ENCODE data around the gene RNF141. TPM values are rescaled to one million over a fixed set of nuclear protein-coding genes. Genes with fewer than 3 reads are reported as not detected.

The RNF141 gene
- total RNA-seq, 1 donor from 2014 or later: 31.2 TPM

DNA sequence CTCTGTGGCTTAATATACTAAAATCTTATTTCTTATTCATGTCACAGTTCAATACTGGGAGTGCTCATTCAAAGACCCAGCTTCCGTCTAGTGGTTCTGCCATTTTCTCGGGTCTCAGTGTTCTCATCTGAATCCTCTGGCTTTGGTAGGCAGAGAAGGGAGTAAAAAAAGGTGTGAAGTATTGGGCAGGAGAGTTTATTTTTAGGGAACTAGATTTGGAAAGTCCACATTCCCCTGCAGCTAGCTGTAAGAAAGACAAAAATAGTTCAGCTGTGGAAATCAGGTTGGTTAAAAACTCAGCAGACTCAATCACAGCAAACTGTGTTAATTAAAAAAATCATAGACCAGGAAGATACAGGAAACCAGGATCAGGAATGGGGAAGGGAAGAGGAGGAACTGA lies 31.5 kb upstream of the RNF141 start:
- TF ChIP-seq, protein P1, sequence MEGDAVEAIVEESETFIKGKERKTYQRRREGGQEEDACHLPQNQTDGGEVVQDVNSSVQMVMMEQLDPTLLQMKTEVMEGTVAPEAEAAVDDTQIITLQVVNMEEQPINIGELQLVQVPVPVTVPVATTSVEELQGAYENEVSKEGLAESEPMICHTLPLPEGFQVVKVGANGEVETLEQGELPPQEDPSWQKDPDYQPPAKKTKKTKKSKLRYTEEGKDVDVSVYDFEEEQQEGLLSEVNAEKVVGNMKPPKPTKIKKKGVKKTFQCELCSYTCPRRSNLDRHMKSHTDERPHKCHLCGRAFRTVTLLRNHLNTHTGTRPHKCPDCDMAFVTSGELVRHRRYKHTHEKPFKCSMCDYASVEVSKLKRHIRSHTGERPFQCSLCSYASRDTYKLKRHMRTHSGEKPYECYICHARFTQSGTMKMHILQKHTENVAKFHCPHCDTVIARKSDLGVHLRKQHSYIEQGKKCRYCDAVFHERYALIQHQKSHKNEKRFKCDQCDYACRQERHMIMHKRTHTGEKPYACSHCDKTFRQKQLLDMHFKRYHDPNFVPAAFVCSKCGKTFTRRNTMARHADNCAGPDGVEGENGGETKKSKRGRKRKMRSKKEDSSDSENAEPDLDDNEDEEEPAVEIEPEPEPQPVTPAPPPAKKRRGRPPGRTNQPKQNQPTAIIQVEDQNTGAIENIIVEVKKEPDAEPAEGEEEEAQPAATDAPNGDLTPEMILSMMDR (IDR thresholded peaks at IDR 0.05; ENCODE audit: insufficient read depth, low read depth, low read length): no peak
- TF ChIP-seq EZH2 (IDR thresholded peaks at IDR 0.05; ENCODE audit: insufficient read depth, low read length): no peak
- H3K4me1 Mint-ChIP-seq (ENCODE audit: low read depth, unreplicated experiment): peaks cover 15% of the 10 kb centered on the region
- no peaks in the 10 kb centered on the region for H3K36me3 Mint-ChIP-seq (ENCODE audit: low read depth, unreplicated experiment)
- Histone ChIP-seq H2AFZ (ENCODE audit: low read depth, low read length) (no peak overlapping the region), H3K4me1 (ENCODE audit: insufficient read depth, low read length) (peaks cover 8% of the 10 kb centered on the region), H3K27ac (ENCODE audit: low read depth, low read length) (no peak overlapping the region), H3K27me3 (ENCODE audit: insufficient read depth, low read length) (no peaks in the 10 kb centered on the region), H3K9ac (ENCODE audit: low read length) (no peak overlapping the region), H3K36me3 (ENCODE audit: insufficient read depth, low read length) (no peaks in the 10 kb centered on the region), H3K4me2 (ENCODE audit: low read length) (no peak overlapping the region), H3K9me3 (ENCODE audit: insufficient read depth, low read depth, low read length) (no peaks in the 10 kb centered on the region), H3K79me2 (ENCODE audit: insufficient read depth, low read length) (no peaks in the 10 kb centered on the region), H4K20me1 (ENCODE audit: insufficient read depth, low read length) (no peaks in the 10 kb centered on the region), H3K4me3 (ENCODE audit: insufficient read depth, low read depth, low read length) (no peak overlapping the region)
- no peak overlapping the region for H3K27ac Mint-ChIP-seq (ENCODE audit: unreplicated experiment)
- FAIRE-seq (no peak), DNase-seq (ENCODE audit: low read depth) (no peak)
- H3K9me3 Mint-ChIP-seq (ENCODE audit: unreplicated experiment): peaks cover 2% of the 10 kb centered on the region
- H3K27me3 Mint-ChIP-seq (ENCODE audit: low read depth, unreplicated experiment): no peaks in the 10 kb centered on the region
- no peak overlapping the region for H3K4me3 Mint-ChIP-seq (ENCODE audit: unreplicated experiment)

DNA sequence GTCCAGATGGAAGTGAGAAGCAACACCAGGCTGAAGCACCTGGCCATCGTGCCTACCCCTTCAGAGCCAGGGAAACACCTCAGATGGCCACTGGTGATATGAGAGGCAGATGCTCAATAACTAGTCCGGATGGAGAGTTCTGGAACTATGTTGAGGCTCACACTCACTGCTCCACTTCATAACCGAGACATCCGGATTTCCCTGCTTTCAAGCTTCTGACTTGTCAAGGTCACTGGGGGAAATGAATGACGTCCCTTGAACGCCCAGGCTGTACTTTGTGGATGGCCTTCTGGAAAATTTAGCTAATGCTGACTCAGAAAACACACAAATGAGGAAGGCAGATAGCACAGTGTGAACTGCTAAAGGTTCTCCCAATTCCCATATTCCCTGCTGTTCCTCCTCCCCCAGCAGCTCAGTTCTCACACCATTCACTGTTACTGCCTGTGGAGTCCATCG lies 27.5 kb upstream of the RNF141 start, which contains the start of gene LYVE1:
Gene LYVE1, minus strand, starts transcription at position 180 of the 456 bp plus-strand sequence. Its CDS starts 133 bp downstream, at position 47.
- TF ChIP-seq EZH2 (IDR thresholded peaks at IDR 0.05; ENCODE audit: insufficient read depth, low read length): no peak
- TF ChIP-seq, protein P1 (IDR thresholded peaks at IDR 0.05; ENCODE audit: insufficient read depth, low read depth, low read length): no peak
- Histone ChIP-seq H3K4me1 (ENCODE audit: insufficient read depth, low read length) (peaks cover 8% of the 10 kb centered on the region), H3K36me3 (ENCODE audit: insufficient read depth, low read length) (no peaks in the 10 kb centered on the region), H3K27ac (ENCODE audit: low read depth, low read length) (peak within 1 kb of the TSS; percentile 51), H3K4me2 (ENCODE audit: low read length) (peak within 1 kb of the TSS; percentile 8), H3K79me2 (ENCODE audit: insufficient read depth, low read length) (no peaks in the 10 kb centered on the region), H2AFZ (ENCODE audit: low read depth, low read length) (no peak within 1 kb of the TSS), H4K20me1 (ENCODE audit: insufficient read depth, low read length) (no peaks in the 10 kb centered on the region), H3K27me3 (ENCODE audit: insufficient read depth, low read length) (no peaks in the 10 kb centered on the region), H3K9ac (ENCODE audit: low read length) (peak within 1 kb of the TSS; percentile 47), H3K9me3 (ENCODE audit: insufficient read depth, low read depth, low read length) (no peaks in the 10 kb centered on the region), H3K4me3 (ENCODE audit: insufficient read depth, low read depth, low read length) (no peak within 1 kb of the TSS)
- FAIRE-seq (no peak), DNase-seq (ENCODE audit: low read depth) (no peak)
- H3K4me3 Mint-ChIP-seq (ENCODE audit: unreplicated experiment): no peak within 1 kb of the TSS
- H3K27ac Mint-ChIP-seq (ENCODE audit: unreplicated experiment): no peak within 1 kb of the TSS
- H3K36me3 Mint-ChIP-seq (ENCODE audit: low read depth, unreplicated experiment): no peaks in the 10 kb centered on the region
- no peaks in the 10 kb centered on the region for H3K9me3 Mint-ChIP-seq (ENCODE audit: unreplicated experiment)
- H3K4me1 Mint-ChIP-seq (ENCODE audit: low read depth, unreplicated experiment): peaks cover 3% of the 10 kb centered on the region
- H3K27me3 Mint-ChIP-seq (ENCODE audit: low read depth, unreplicated experiment): peaks cover 3% of the 10 kb centered on the region

DNA sequence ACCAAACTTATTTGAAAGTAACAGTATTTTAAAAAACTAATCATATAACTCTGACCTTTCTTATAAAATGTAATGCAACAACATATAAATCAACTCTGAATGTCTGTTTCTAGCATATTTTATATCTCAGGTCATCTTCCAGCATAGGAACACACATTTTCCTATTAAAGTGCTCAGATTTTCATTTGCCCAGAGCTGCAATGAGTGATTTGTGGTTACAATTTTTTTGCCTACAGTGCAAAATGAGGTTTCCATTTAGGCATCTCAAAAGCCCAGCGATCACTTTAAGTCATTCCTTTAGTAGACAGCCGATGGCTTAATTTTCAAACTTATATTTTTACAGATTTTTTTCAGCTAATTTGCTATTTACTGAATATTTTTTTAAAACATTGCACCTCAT lies 26.5 kb upstream of the RNF141 start:
- no peak overlapping the region for H3K9ac ChIP-seq (ENCODE audit: low read length)
- H3K36me3 ChIP-seq (ENCODE audit: insufficient read depth, low read length): no peaks in the 10 kb centered on the region
- H3K27me3 ChIP-seq (ENCODE audit: insufficient read depth, low read length): no peaks in the 10 kb centered on the region
- H3K4me1 Mint-ChIP-seq (ENCODE audit: low read depth, unreplicated experiment): peaks cover 3% of the 10 kb centered on the region
- DNase-seq (ENCODE audit: low read depth) (no peak), FAIRE-seq (no peak)
- no peaks in the 10 kb centered on the region for H4K20me1 ChIP-seq (ENCODE audit: insufficient read depth, low read length)
- no peak for TF ChIP-seq EZH2 (IDR thresholded peaks at IDR 0.05; ENCODE audit: insufficient read depth, low read length)
- TF ChIP-seq, protein P1 (IDR thresholded peaks at IDR 0.05; ENCODE audit: insufficient read depth, low read depth, low read length): no peak
- no peaks in the 10 kb centered on the region for H3K79me2 ChIP-seq (ENCODE audit: insufficient read depth, low read length)
- no peaks in the 10 kb centered on the region for H3K9me3 Mint-ChIP-seq (ENCODE audit: unreplicated experiment)
- H3K36me3 Mint-ChIP-seq (ENCODE audit: low read depth, unreplicated experiment): no peaks in the 10 kb centered on the region
- H3K27ac ChIP-seq (ENCODE audit: low read depth, low read length): no peak overlapping the region
- no peak overlapping the region for H3K4me2 ChIP-seq (ENCODE audit: low read length)
- H3K27ac Mint-ChIP-seq (ENCODE audit: unreplicated experiment): no peak overlapping the region
- no peak overlapping the region for H3K4me3 Mint-ChIP-seq (ENCODE audit: unreplicated experiment)
- H3K4me1 ChIP-seq (ENCODE audit: insufficient read depth, low read length): peaks cover 8% of the 10 kb centered on the region
- H2AFZ ChIP-seq (ENCODE audit: low read depth, low read length): no peak overlapping the region
- no peak overlapping the region for H3K4me3 ChIP-seq (ENCODE audit: insufficient read depth, low read depth, low read length)
- peaks cover 3% of the 10 kb centered on the region for H3K27me3 Mint-ChIP-seq (ENCODE audit: low read depth, unreplicated experiment)
- H3K9me3 ChIP-seq (ENCODE audit: insufficient read depth, low read depth, low read length): no peaks in the 10 kb centered on the region
